GM23338 (cell line): ENCODE results near the gene GOSR1. TPM values are rescaled to one million over a fixed set of nuclear protein-coding genes. Genes with fewer than 3 reads are reported as not detected.

Source experiments
- ATAC-seq: fragments of 200-7000 bp; cut with Tn5 transposase; 3 replicates; pipeline ENCODE4 v1.9.1; 2020
- DNase-seq: peaks from one replicate; pipeline ENCODE4 v3.0.0-alpha.2; 2015; ENCODE audit warnings: low spot score
- H2AFZ ChIP-seq: fragments of 200-600 bp; sonication (generic); 2 replicates; pipeline ENCODE4 v1.8.0; 2016; ENCODE audit warnings: antibody characterized with exemption, mild to moderate bottlenecking, moderate library complexity
- H3F3A ChIP-seq: fragments of 200-600 bp; sonication (generic); replicated peaks from 2 replicates; pipeline ENCODE4 v1.8.0; 2017; ENCODE audit warnings: antibody characterized with exemption, mixed run types, low read depth
- H3K27ac ChIP-seq: fragments of 200-600 bp; sonication (generic); 2 replicates; pipeline ENCODE4 v1.6.1; 2016; ENCODE audit warnings: low read depth
- H3K27me3 ChIP-seq: fragments of 200-600 bp; sonication (generic); 2 replicates; pipeline ENCODE4 v1.8.0; 2016; ENCODE audit warnings: mild to moderate bottlenecking, mixed run types, moderate library complexity; ENCODE audit not compliant: insufficient read depth
- H3K36me3 ChIP-seq: fragments of 200-600 bp; sonication (generic); 2 replicates; pipeline ENCODE4 v1.8.0; 2016; ENCODE audit warnings: mild to moderate bottlenecking; ENCODE audit not compliant: insufficient read depth
- H3K4me1 ChIP-seq: fragments of 200-600 bp; sonication (generic); 2 replicates; pipeline ENCODE4 v1.8.0; 2016; ENCODE audit warnings: mild to moderate bottlenecking, moderate library complexity; ENCODE audit not compliant: insufficient read depth
- H3K4me2 ChIP-seq: fragments of 200-600 bp; sonication (generic); 2 replicates; pipeline ENCODE4 v1.7.1; 2017; ENCODE audit warnings: mixed run types
- H3K4me3 ChIP-seq: fragments of 200-600 bp; sonication (generic); 2 replicates; pipeline ENCODE4 v1.6.1; 2016; ENCODE audit warnings: mixed run types
- H3K79me2 ChIP-seq: fragments of 200-600 bp; sonication (generic); replicated peaks from 2 replicates; pipeline ENCODE4 v1.8.0; 2017; ENCODE audit warnings: mild to moderate bottlenecking; ENCODE audit not compliant: insufficient read depth
- H3K9me2 ChIP-seq: fragments of 200-600 bp; sonication (generic); 2 replicates; pipeline ENCODE4 v1.8.0; 2017; ENCODE audit not compliant: insufficient read depth
- H4K20me1 ChIP-seq: fragments of 200-600 bp; sonication (generic); replicated peaks from 2 replicates; pipeline ENCODE4 v1.8.0; 2017; ENCODE audit warnings: mild to moderate bottlenecking; ENCODE audit not compliant: insufficient read depth
- H3K27ac Mint-ChIP-seq: 2 replicates; pipeline ENCODE4 v1.8.0; 2020; ENCODE audit warnings: inconsistent platforms, mild to moderate bottlenecking, moderate library complexity, mixed read lengths
- H3K27me3 Mint-ChIP-seq: 3 replicates; pipeline ENCODE4 v1.8.0; 2022; ENCODE audit warnings: low read depth, mild to moderate bottlenecking, moderate library complexity, mixed read lengths, inconsistent platforms; ENCODE audit not compliant: insufficient read depth, poor library complexity
- H3K36me3 Mint-ChIP-seq: 3 replicates; pipeline ENCODE4 v1.8.0; 2021; ENCODE audit warnings: low read depth, mild to moderate bottlenecking, inconsistent platforms, moderate library complexity, mixed read lengths
- H3K4me1 Mint-ChIP-seq: 3 replicates; pipeline ENCODE4 v1.8.0; 2020; ENCODE audit warnings: mild to moderate bottlenecking, inconsistent platforms, mixed read lengths
- H3K4me3 Mint-ChIP-seq: 3 replicates; pipeline ENCODE4 v1.8.0; 2021; ENCODE audit warnings: moderate library complexity, mild to moderate bottlenecking, inconsistent platforms, mixed read lengths
- H3K9me3 Mint-ChIP-seq: 3 replicates; pipeline ENCODE4 v1.8.0; 2020; ENCODE audit warnings: moderate library complexity, mild to moderate bottlenecking, inconsistent platforms, mixed read lengths
- EZH2 ChIP-seq: fragments of 200-600 bp; sonication (generic); IDR thresholded peaks from one replicate; pipeline ENCODE4 v1.8.0; 2017; ENCODE audit warnings: antibody characterized with exemption, mild to moderate bottlenecking, low read depth; ENCODE audit not compliant: unreplicated experiment
- NANOG ChIP-seq: IDR thresholded peaks from 2 replicates; pipeline ENCODE4 v1.6.1; 2016; ENCODE audit warnings: antibody characterized with exemption, borderline replicate concordance
- POLR2AphosphoS5 ChIP-seq: IDR thresholded peaks from 2 replicates; pipeline ENCODE4 v1.6.1; 2016; ENCODE audit warnings: antibody characterized with exemption, low read depth
- ZNF114 ChIP-seq: fragments of 250-450 bp; sonication (Bioruptor Pico); IDR thresholded peaks from 2 replicates; pipeline ENCODE4 v1.5.0; 2020; ENCODE audit warnings: mild to moderate bottlenecking, moderate library complexity
- ZNF331 ChIP-seq: fragments of 250-450 bp; sonication (Bioruptor Pico); IDR thresholded peaks from 2 replicates; pipeline ENCODE4 v1.5.0; 2020; ENCODE audit warnings: low read depth, mild to moderate bottlenecking, moderate library complexity
- polyA plus RNA-seq: library from polyadenylated mRNA; unstranded; fragments of >200 nt; fragmentation: Nextera tagmentation; extraction: Ambion mirVana; gene quantifications from 2 replicates; pipeline ENCODE4 v1.2.1, GENCODE V29; 2016
- total RNA-seq: library from RNA; depleted of rRNA; stranded (reverse); fragments of >200 nt; shearing (Covaris generic); gene quantifications from 2 replicates; pipeline ENCODE4 v1.2.3, GENCODE V29; 2014
- TF ChIP-seq, protein P1 (sequence below): fragments of 250-450 bp; sonication (Bioruptor Pico); IDR thresholded peaks from 2 replicates; pipeline ENCODE4 v1.5.0; 2020; ENCODE audit warnings: mild to moderate bottlenecking, moderate library complexity

Gene GOSR1
- total and polyA plus RNA-seq, 2 experiments from 2014 or later, result 33.4 to 74.1 TPM

- TF ChIP-seq, protein P1, sequence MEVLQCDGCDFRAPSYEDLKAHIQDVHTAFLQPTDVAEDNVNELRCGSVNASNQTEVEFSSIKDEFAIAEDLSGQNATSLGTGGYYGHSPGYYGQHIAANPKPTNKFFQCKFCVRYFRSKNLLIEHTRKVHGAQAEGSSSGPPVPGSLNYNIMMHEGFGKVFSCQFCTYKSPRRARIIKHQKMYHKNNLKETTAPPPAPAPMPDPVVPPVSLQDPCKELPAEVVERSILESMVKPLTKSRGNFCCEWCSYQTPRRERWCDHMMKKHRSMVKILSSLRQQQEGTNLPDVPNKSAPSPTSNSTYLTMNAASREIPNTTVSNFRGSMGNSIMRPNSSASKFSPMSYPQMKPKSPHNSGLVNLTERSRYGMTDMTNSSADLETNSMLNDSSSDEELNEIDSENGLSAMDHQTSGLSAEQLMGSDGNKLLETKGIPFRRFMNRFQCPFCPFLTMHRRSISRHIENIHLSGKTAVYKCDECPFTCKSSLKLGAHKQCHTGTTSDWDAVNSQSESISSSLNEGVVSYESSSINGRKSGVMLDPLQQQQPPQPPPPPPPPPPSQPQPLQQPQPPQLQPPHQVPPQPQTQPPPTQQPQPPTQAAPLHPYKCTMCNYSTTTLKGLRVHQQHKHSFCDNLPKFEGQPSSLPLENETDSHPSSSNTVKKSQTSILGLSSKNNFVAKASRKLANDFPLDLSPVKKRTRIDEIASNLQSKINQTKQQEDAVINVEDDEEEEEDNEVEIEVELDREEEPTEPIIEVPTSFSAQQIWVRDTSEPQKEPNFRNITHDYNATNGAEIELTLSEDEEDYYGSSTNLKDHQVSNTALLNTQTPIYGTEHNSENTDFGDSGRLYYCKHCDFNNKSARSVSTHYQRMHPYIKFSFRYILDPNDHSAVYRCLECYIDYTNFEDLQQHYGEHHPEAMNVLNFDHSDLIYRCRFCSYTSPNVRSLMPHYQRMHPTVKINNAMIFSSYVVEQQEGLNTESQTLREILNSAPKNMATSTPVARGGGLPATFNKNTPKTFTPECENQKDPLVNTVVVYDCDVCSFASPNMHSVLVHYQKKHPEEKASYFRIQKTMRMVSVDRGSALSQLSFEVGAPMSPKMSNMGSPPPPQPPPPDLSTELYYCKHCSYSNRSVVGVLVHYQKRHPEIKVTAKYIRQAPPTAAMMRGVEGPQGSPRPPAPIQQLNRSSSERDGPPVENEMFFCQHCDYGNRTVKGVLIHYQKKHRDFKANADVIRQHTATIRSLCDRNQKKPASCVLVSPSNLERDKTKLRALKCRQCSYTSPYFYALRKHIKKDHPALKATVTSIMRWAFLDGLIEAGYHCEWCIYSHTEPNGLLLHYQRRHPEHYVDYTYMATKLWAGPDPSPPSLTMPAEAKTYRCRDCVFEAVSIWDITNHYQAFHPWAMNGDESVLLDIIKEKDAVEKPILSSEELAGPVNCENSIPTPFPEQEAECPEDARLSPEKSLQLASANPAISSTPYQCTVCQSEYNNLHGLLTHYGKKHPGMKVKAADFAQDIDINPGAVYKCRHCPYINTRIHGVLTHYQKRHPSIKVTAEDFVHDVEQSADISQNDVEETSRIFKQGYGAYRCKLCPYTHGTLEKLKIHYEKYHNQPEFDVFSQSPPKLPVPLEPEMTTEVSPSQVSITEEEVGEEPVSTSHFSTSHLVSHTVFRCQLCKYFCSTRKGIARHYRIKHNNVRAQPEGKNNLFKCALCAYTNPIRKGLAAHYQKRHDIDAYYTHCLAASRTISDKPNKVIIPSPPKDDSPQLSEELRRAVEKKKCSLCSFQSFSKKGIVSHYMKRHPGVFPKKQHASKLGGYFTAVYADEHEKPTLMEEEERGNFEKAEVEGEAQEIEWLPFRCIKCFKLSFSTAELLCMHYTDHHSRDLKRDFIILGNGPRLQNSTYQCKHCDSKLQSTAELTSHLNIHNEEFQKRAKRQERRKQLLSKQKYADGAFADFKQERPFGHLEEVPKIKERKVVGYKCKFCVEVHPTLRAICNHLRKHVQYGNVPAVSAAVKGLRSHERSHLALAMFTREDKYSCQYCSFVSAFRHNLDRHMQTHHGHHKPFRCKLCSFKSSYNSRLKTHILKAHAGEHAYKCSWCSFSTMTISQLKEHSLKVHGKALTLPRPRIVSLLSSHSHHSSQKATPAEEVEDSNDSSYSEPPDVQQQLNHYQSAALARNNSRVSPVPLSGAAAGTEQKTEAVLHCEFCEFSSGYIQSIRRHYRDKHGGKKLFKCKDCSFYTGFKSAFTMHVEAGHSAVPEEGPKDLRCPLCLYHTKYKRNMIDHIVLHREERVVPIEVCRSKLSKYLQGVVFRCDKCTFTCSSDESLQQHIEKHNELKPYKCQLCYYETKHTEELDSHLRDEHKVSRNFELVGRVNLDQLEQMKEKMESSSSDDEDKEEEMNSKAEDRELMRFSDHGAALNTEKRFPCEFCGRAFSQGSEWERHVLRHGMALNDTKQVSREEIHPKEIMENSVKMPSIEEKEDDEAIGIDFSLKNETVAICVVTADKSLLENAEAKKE (CRISPR knock-in tag), result no peak
- no peak for TF ChIP-seq ZNF331 (CRISPR knock-in tag)
- TF ChIP-seq POLR2AphosphoS5, result no peak
- TF ChIP-seq ZNF114, result no peak
- no peak for TF ChIP-seq NANOG
Measured at GRCh38 chr17:30543456-30543855, 66.2 kb downstream of the GOSR1 start (continued).

DNA sequence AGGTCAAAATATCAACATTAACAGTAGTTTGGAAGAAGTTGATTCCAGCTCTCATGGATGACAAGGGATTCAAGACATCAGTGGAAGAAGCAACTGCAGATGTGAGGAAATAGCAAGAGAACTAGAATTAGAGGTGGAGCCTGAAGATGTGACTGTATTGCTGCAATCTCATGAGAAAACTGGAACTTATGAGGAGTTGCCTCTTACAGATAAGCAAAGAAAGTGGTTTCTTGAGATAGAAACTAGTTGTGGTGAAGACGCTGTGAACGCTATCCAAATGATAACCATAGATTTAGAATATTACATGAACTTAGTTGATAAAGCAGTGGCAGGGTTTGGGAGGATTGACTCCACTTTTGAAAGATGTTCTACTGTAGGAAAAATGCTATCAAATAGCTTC, 67.8 kb downstream of the GOSR1 start:
- Mint-ChIP-seq H3K36me3 (no peaks in the 10 kb centered on the region; the same call in 2 of the 3 replicates), H3K27ac (no peak overlapping the region), H3K4me3 (no peak overlapping the region), H3K9me3 (no peaks in the 10 kb centered on the region), H3K4me1 (peaks cover 4% of the 10 kb centered on the region; the same call in 1 of the 3 replicates), H3K27me3 (no peaks in the 10 kb centered on the region)
- Histone ChIP-seq H3K4me2 (no peak overlapping the region), H3K9me2 (0 out of 2 replicates have a peak, but pooled peaks cover 3% of the 10 kb centered on the region), H4K20me1 (no peaks in the 10 kb centered on the region), H3K27ac (no peak overlapping the region), H3K4me3 (no peak overlapping the region), H3F3A (no peaks in the 10 kb centered on the region), H2AFZ (no peak overlapping the region), H3K4me1 (no peaks in the 10 kb centered on the region), H3K36me3 (no peaks in the 10 kb centered on the region), H3K79me2 (no peaks in the 10 kb centered on the region), H3K27me3 (no peaks in the 10 kb centered on the region)
- no peak for TF ChIP-seq EZH2
- DNase-seq (no peak), ATAC-seq (no peak)
